Neural cell (in vitro differentiated cells): Measurements from ENCODE around the gene PIGQ. TPM values are rescaled to one million over a fixed set of nuclear protein-coding genes. Genes with fewer than 3 reads are reported as not detected.

Experiments
- H2AFZ ChIP-seq: fragments of 200-600, 300-800 bp; sonication (generic), shearing (Covaris generic); 2 replicates; pipeline ENCODE4 v1.6.0; 2014; ENCODE audit warnings: low read depth, mild to moderate bottlenecking, antibody characterized with exemption, low read length, moderate library complexity
- H3F3A ChIP-seq: fragments of 200-600 bp; shearing (Covaris generic); 2 replicates; pipeline ENCODE4 v1.6.1; 2016; ENCODE audit warnings: mild to moderate bottlenecking, moderate library complexity, mixed read lengths, antibody characterized with exemption, low read length; ENCODE audit not compliant: insufficient read depth, poor library complexity, severe bottlenecking
- H3K27ac ChIP-seq: fragments of 200-600, 300-800 bp; sonication (generic), shearing (Covaris generic); 2 replicates; pipeline ENCODE4 v1.5.1; 2014; ENCODE audit warnings: mild to moderate bottlenecking, low read length, moderate library complexity
- H3K27me3 ChIP-seq: fragments of 300-800, 200-600 bp; sonication (generic), shearing (Covaris generic); 2 replicates; pipeline ENCODE4 v1.6.0; 2014; ENCODE audit warnings: mild to moderate bottlenecking, low read depth, low read length, moderate library complexity; ENCODE audit not compliant: insufficient read depth
- H3K36me3 ChIP-seq: fragments of 300-800, 200-600 bp; sonication (generic), shearing (Covaris generic); 2 replicates; pipeline ENCODE4 v1.5.1; 2014; ENCODE audit warnings: mild to moderate bottlenecking, antibody characterized with exemption, low read length, moderate library complexity; ENCODE audit not compliant: insufficient read depth
- H3K4me2 ChIP-seq: fragments of 300-800, 200-600 bp; sonication (generic), shearing (Covaris generic); 2 replicates; pipeline ENCODE4 v1.6.0; 2014; ENCODE audit warnings: mild to moderate bottlenecking, low read length
- H3K4me3 ChIP-seq: fragments of 300-800, 200-600 bp; sonication (generic), shearing (Covaris generic); 2 replicates; pipeline ENCODE4 v1.5.1; 2014; ENCODE audit warnings: mild to moderate bottlenecking, low read length, moderate library complexity
- H3K79me2 ChIP-seq: fragments of 200-600 bp; shearing (Covaris generic); replicated peaks from 2 replicates; pipeline ENCODE4 v1.6.0; 2014; ENCODE audit warnings: mild to moderate bottlenecking, low read length, moderate library complexity; ENCODE audit not compliant: insufficient read depth
- H3K9ac ChIP-seq: fragments of 300-800, 200-600 bp; sonication (generic), shearing (Covaris generic); 2 replicates; pipeline ENCODE4 v1.6.1; 2016; ENCODE audit warnings: mild to moderate bottlenecking, low read length, mixed read lengths
- H3K9me2 ChIP-seq: fragments of 200-600 bp; shearing (Covaris generic); 2 replicates; pipeline ENCODE4 v1.6.1; 2016; ENCODE audit warnings: mild to moderate bottlenecking, low read length, mixed read lengths; ENCODE audit not compliant: insufficient read depth
- H3K9me3 ChIP-seq: fragments of 200-600, 300-800 bp; sonication (generic), shearing (Covaris generic); 2 replicates; pipeline ENCODE4 v1.6.1; 2016; ENCODE audit warnings: mild to moderate bottlenecking, mixed run types, low read length, moderate library complexity, mixed read lengths
- H4K20me1 ChIP-seq: fragments of 200-600 bp; shearing (Covaris generic); 2 replicates; pipeline ENCODE4 v1.6.1; 2016; ENCODE audit warnings: mild to moderate bottlenecking, mixed run types; ENCODE audit not compliant: insufficient read depth
- EP300 ChIP-seq: fragments of 450-650 bp; conservative IDR thresholded peaks from 2 replicates; pipeline ENCODE4 v1.6.1; 2014; ENCODE audit warnings: antibody characterized with exemption, mild to moderate bottlenecking, moderate library complexity; ENCODE audit not compliant: poor library complexity, severe bottlenecking
- EZH2 ChIP-seq: fragments of 200-600, 300-800 bp; shearing (Covaris generic), sonication (generic); IDR thresholded peaks from 2 replicates; pipeline ENCODE4 v1.6.1; 2014; ENCODE audit warnings: antibody characterized with exemption, low read length, borderline replicate concordance, mild to moderate bottlenecking; ENCODE audit not compliant: insufficient read depth, poor library complexity, severe bottlenecking
- MXI1 ChIP-seq: fragments of 450-650 bp; conservative IDR thresholded peaks from 2 replicates; pipeline ENCODE4 v1.6.1; 2014; ENCODE audit warnings: antibody characterized with exemption, mild to moderate bottlenecking; ENCODE audit not compliant: poor library complexity, severe bottlenecking
- POLR2AphosphoS5 ChIP-seq: IDR thresholded peaks from 2 replicates; pipeline ENCODE4 v1.6.1; 2012
- RAD21 ChIP-seq: fragments of 450-650 bp; conservative IDR thresholded peaks from 2 replicates; pipeline ENCODE4 v1.6.1; 2014; ENCODE audit warnings: antibody characterized with exemption, mild to moderate bottlenecking, moderate library complexity
- SMC3 ChIP-seq: fragments of 450-650 bp; conservative IDR thresholded peaks from 2 replicates; pipeline ENCODE4 v1.6.1; 2014; ENCODE audit warnings: antibody characterized with exemption, mild to moderate bottlenecking, moderate library complexity; ENCODE audit not compliant: poor library complexity
- TAF1 ChIP-seq: IDR thresholded peaks from 2 replicates; pipeline ENCODE4 v1.6.1; 2012; ENCODE audit warnings: low read depth
- polyA plus RNA-seq: library from polyadenylated mRNA; depleted of rRNA; stranded (reverse); fragments of >200 nt; gene quantifications from 2 replicates; pipeline ENCODE4 v1.2.3, GENCODE V29; 2014
- TF ChIP-seq, protein P1 (sequence below): IDR thresholded peaks from 2 replicates; pipeline ENCODE4 v1.6.1; 2012; ENCODE audit warnings: borderline replicate concordance
- TF ChIP-seq, protein P2 (sequence below): fragments of 450-650 bp; IDR thresholded peaks from 2 replicates; pipeline ENCODE4 v1.5.1; 2014; ENCODE audit warnings: antibody characterized with exemption, mild to moderate bottlenecking, moderate library complexity; ENCODE audit not compliant: poor library complexity, severe bottlenecking

The PIGQ gene
- polyA plus RNA-seq, 1 donor from 2014 or later, result 69.2 TPM

DNA sequence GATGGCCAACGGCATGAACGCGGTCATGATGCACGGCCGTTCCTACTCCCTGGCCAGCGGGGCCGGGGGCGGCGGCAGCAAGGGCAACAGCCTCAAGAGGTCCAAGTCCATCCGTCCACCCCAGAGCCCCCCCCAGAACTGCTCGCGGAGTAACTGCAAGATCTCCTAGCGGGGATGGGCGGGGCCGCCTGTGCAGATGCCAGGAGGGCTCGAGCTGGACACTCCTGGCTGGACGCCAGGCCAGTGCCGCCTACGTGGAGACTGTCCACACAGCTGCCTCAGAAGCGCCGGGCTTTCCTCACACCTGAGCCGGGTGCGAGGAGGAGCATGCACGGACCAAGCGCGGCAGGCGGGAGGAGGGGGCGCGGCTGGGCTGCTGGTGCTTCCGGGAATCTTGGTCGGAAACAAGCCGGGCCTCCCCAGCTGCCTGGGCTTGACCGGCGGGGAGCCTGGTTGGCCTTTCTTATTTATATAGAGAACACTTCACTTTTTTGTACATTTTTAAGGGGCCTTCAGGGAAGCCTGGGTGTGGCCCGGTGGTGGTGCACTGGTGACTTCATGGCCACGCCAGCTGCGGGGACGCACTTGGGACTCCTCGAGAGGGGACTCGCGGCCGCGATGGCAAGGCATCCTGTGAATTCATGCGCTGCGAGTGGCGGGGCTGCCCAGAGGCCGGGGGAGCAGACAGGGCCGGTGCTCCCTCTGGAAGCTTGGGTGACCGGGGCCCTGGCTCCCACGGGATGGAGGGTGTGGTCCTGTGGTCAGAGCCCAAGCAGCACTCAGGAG is 57.9 kb downstream of the PIGQ start:
- no peaks in the 10 kb centered on the region for H3K36me3 ChIP-seq
- H3K9ac ChIP-seq, result no peak overlapping the region
- H3K79me2 ChIP-seq, result no peaks in the 10 kb centered on the region
- H3F3A ChIP-seq, result no peaks in the 10 kb centered on the region
- no peaks in the 10 kb centered on the region for H3K9me2 ChIP-seq
- no peak overlapping the region for H2AFZ ChIP-seq
- no peaks in the 10 kb centered on the region for H4K20me1 ChIP-seq
- H3K27ac ChIP-seq, result no peak overlapping the region
- H3K4me3 ChIP-seq, result no peak overlapping the region
- H3K9me3 ChIP-seq, result no peaks in the 10 kb centered on the region
- no peaks in the 10 kb centered on the region for H3K27me3 ChIP-seq
- no peak overlapping the region for H3K4me2 ChIP-seq
- no peak for TF ChIP-seq RAD21
- TF ChIP-seq, protein P1, sequence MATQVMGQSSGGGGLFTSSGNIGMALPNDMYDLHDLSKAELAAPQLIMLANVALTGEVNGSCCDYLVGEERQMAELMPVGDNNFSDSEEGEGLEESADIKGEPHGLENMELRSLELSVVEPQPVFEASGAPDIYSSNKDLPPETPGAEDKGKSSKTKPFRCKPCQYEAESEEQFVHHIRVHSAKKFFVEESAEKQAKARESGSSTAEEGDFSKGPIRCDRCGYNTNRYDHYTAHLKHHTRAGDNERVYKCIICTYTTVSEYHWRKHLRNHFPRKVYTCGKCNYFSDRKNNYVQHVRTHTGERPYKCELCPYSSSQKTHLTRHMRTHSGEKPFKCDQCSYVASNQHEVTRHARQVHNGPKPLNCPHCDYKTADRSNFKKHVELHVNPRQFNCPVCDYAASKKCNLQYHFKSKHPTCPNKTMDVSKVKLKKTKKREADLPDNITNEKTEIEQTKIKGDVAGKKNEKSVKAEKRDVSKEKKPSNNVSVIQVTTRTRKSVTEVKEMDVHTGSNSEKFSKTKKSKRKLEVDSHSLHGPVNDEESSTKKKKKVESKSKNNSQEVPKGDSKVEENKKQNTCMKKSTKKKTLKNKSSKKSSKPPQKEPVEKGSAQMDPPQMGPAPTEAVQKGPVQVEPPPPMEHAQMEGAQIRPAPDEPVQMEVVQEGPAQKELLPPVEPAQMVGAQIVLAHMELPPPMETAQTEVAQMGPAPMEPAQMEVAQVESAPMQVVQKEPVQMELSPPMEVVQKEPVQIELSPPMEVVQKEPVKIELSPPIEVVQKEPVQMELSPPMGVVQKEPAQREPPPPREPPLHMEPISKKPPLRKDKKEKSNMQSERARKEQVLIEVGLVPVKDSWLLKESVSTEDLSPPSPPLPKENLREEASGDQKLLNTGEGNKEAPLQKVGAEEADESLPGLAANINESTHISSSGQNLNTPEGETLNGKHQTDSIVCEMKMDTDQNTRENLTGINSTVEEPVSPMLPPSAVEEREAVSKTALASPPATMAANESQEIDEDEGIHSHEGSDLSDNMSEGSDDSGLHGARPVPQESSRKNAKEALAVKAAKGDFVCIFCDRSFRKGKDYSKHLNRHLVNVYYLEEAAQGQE, result no peak
- no peak for TF ChIP-seq EP300
- TF ChIP-seq POLR2AphosphoS5, result no peak
- TF ChIP-seq MXI1, result no peak
- no peak for TF ChIP-seq SMC3
- TF ChIP-seq, protein P2, sequence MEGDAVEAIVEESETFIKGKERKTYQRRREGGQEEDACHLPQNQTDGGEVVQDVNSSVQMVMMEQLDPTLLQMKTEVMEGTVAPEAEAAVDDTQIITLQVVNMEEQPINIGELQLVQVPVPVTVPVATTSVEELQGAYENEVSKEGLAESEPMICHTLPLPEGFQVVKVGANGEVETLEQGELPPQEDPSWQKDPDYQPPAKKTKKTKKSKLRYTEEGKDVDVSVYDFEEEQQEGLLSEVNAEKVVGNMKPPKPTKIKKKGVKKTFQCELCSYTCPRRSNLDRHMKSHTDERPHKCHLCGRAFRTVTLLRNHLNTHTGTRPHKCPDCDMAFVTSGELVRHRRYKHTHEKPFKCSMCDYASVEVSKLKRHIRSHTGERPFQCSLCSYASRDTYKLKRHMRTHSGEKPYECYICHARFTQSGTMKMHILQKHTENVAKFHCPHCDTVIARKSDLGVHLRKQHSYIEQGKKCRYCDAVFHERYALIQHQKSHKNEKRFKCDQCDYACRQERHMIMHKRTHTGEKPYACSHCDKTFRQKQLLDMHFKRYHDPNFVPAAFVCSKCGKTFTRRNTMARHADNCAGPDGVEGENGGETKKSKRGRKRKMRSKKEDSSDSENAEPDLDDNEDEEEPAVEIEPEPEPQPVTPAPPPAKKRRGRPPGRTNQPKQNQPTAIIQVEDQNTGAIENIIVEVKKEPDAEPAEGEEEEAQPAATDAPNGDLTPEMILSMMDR, result no peak
- no peak for TF ChIP-seq TAF1
- TF ChIP-seq EZH2, result no peak

DNA sequence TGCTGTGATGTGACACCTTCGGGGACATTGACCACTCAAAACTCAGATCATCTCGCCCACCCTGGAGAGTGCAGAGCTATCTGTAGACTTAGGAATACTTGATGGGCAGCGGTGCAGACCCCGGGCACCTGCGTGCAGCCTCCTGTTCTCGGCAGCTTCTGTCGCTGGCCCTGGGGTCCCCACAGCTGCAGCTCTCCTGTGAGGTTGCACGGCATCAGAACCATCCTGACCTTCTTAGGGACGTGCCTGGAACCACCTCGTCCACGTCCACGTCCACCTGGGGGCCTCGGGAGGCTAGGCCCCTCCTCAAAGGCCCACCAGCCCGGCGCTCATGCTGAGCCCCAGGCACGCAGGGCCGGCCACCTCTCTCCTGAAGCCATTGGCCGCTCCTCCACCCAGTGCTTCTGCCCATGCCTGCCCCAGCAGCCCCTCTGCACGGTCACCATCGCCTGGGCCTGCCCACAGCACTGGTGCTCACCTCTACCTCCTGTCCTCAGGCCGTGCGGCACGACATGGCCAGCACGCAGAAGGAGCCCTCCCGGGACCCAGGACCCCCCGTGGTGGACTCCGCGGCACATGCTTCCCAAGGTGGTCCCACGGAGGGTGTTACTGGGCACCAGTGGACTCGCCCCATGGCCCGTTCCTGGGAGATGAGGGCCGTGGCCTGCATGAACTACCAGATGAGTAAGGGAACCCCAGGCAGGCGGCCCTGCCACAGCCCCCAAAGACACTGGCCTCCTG is 58.7 kb downstream of the PIGQ start:
- no peaks in the 10 kb centered on the region for H3K79me2 ChIP-seq
- H3K27me3 ChIP-seq, result no peaks in the 10 kb centered on the region
- no peak overlapping the region for H3K4me3 ChIP-seq
- no peaks in the 10 kb centered on the region for H4K20me1 ChIP-seq
- no peak overlapping the region for H3K9ac ChIP-seq
- H2AFZ ChIP-seq, result no peak overlapping the region
- H3K36me3 ChIP-seq, result no peaks in the 10 kb centered on the region
- H3F3A ChIP-seq, result no peaks in the 10 kb centered on the region
- H3K4me2 ChIP-seq, result no peak overlapping the region
- H3K27ac ChIP-seq, result no peak overlapping the region
- TF ChIP-seq MXI1 (no peak), RAD21 (no peak), SMC3 (no peak), POLR2AphosphoS5 (no peak), TAF1 (no peak), EP300 (no peak), EZH2 (no peak)
- TF ChIP-seq, protein P2, result no peak
- TF ChIP-seq, protein P1, result no peak
- no peaks in the 10 kb centered on the region for H3K9me2 ChIP-seq
- H3K9me3 ChIP-seq, result no peaks in the 10 kb centered on the region
